Measurements from ENCODE around the gene GKAP1. TPM values are rescaled to one million over a fixed set of nuclear protein-coding genes. Genes with fewer than 3 reads are reported as not detected.

The GKAP1 gene
- total RNA-seq, 2 experiments from 2014 or later = 7.3 to 9.5 TPM

- Histone ChIP-seq H3K27me3 (ENCODE audit: control insufficient read depth in 1 of 2, insufficient read depth in 2 of 2, low read length in 2 of 2) (no peaks in the 10 kb centered on the region), H3K4me3 (ENCODE audit: low read length) (no peak overlapping the region), H3K4me1 (ENCODE audit: insufficient read depth, low read length) (no peaks in the 10 kb centered on the region), H3K27ac (ENCODE audit: low read depth in 1 of 2, low read length in 2 of 2) (no peak overlapping the region), H3K9me3 (ENCODE audit: control insufficient read depth in 1 of 2, insufficient read depth in 1 of 2, low read length in 2 of 2) (no peaks in the 10 kb centered on the region), H3K36me3 (ENCODE audit: insufficient read depth, low read length) (no peaks in the 10 kb centered on the region)
- ATAC-seq (ENCODE audit: poor library complexity) (no peak), DNase-seq (no peak)
- Mint-ChIP-seq H3K4me1 (ENCODE audit: low read depth) (no peaks in the 10 kb centered on the region), H3K36me3 (ENCODE audit: low read depth) (peaks cover 23% of the 10 kb centered on the region), H3K9me3 (no peaks in the 10 kb centered on the region), H3K27ac (no peak overlapping the region), H3K4me3 (no peak overlapping the region), H3K27me3 (no peaks in the 10 kb centered on the region)
- CTCF ChIA-PET = interaction anchor here (0.7 kb wide), 1 partner anchor 33 kb away, joined by 4 read pairs; no protein-coding TSS in a partner anchor
- intact Hi-C loops (cut with DNase I, micrococcal nuclease) = no loop called here
- POLR2A ChIA-PET = interaction anchor here (0.6 kb wide), 1 partner anchor 375 kb away, joined by 4 read pairs; no protein-coding TSS in a partner anchor
- TF ChIP-seq CTCF (IDR thresholded peaks at IDR 0.05) = no peak
Measured at GRCh38 chr9:83775932-83776331, 41.6 kb downstream of the GKAP1 start.

- H3K4me1 Mint-ChIP-seq (ENCODE audit: low read depth) = no peaks in the 10 kb centered on the region
- H3K27ac Mint-ChIP-seq = no peak overlapping the region
- Histone ChIP-seq H3K4me3 (ENCODE audit: low read length) (no peak overlapping the region), H3K27ac (ENCODE audit: low read depth in 1 of 2, low read length in 2 of 2) (no peak overlapping the region), H3K4me1 (ENCODE audit: insufficient read depth, low read length) (no peaks in the 10 kb centered on the region), H3K27me3 (ENCODE audit: control insufficient read depth in 1 of 2, insufficient read depth in 2 of 2, low read length in 2 of 2) (no peaks in the 10 kb centered on the region), H3K36me3 (ENCODE audit: insufficient read depth, low read length) (no peaks in the 10 kb centered on the region), H3K9me3 (ENCODE audit: control insufficient read depth in 1 of 2, insufficient read depth in 1 of 2, low read length in 2 of 2) (no peaks in the 10 kb centered on the region)
- no peak for ATAC-seq (ENCODE audit: poor library complexity)
- no peaks in the 10 kb centered on the region for H3K27me3 Mint-ChIP-seq
- DNase-seq = no peak
- ChIA-PET CTCF (no interaction called here), POLR2A (no interaction called here)
- no peaks in the 10 kb centered on the region for H3K9me3 Mint-ChIP-seq
- no peak overlapping the region for H3K4me3 Mint-ChIP-seq
- no peak for TF ChIP-seq CTCF (IDR thresholded peaks at IDR 0.05)
- H3K36me3 Mint-ChIP-seq (ENCODE audit: low read depth) = peaks cover 19% of the 10 kb centered on the region
- intact Hi-C loops (cut with DNase I, micrococcal nuclease) = no loop called here
Measured at GRCh38 chr9:83772860-83773259, 44.7 kb downstream of the GKAP1 start.

- H3K27me3 ChIP-seq (ENCODE audit: control insufficient read depth in 1 of 2, insufficient read depth in 2 of 2, low read length in 2 of 2) = no peaks in the 10 kb centered on the region
- Mint-ChIP-seq H3K27ac (no peak overlapping the region), H3K9me3 (peaks cover 12% of the 10 kb centered on the region), H3K4me3 (no peak overlapping the region), H3K4me1 (ENCODE audit: low read depth) (no peaks in the 10 kb centered on the region), H3K27me3 (no peaks in the 10 kb centered on the region), H3K36me3 (ENCODE audit: low read depth) (peaks cover 67% of the 10 kb centered on the region)
- ChIA-PET CTCF (no interaction called here), POLR2A (no interaction called here)
- intact Hi-C loops (cut with DNase I, micrococcal nuclease) = no loop called here
- H3K27ac ChIP-seq (ENCODE audit: low read depth in 1 of 2, low read length in 2 of 2) = no peak overlapping the region
- no peaks in the 10 kb centered on the region for H3K4me1 ChIP-seq (ENCODE audit: insufficient read depth, low read length)
- H3K9me3 ChIP-seq (ENCODE audit: control insufficient read depth in 1 of 2, insufficient read depth in 1 of 2, low read length in 2 of 2) = peaks cover 0 to 11% of the 10 kb centered on the region in 2 experiments
- H3K36me3 ChIP-seq (ENCODE audit: insufficient read depth, low read length) = no peaks in the 10 kb centered on the region
- H3K4me3 ChIP-seq (ENCODE audit: low read length) = no peak overlapping the region
- TF ChIP-seq CTCF (IDR thresholded peaks at IDR 0.05) = no peak
- DNase-seq (no peak), ATAC-seq (ENCODE audit: poor library complexity) (no peak)
Measured at GRCh38 chr9:83765376-83765775, 52.2 kb downstream of the GKAP1 start.

Data from CD4-positive, alpha-beta T cell (primary cell).